SK-N-SH treated with all-trans-retinoic acid at 6 μM for 48 hours (cell line): ENCODE results near the gene LIPN.
A peak's percentile ranks its signal among the peaks of the same experiment; 100 is the strongest.

Experiments used
- ATAC-seq: fragments of 200-7000 bp; cut with Tn5 transposase; 3 replicates; pipeline ENCODE4 v1.9.1; 2020; ENCODE audit warnings: mild to moderate bottlenecking, moderate library complexity
- ARNTL ChIP-seq: fragments of 450-650 bp; formaldehyde crosslinking; IDR thresholded peaks from 2 replicates; pipeline ENCODE4 v1.5.0; 2020; ENCODE audit warnings: low read depth, mild to moderate bottlenecking, moderate library complexity, borderline replicate concordance
- BACH2 ChIP-seq: fragments of 250-450 bp; sonication (Bioruptor Pico); IDR thresholded peaks from 2 replicates; pipeline ENCODE4 v1.9.0; 2021; ENCODE audit warnings: mild to moderate bottlenecking, borderline replicate concordance
- GLIS3 ChIP-seq: fragments of 250-450 bp; sonication (Bioruptor Pico); IDR thresholded peaks from 2 replicates; pipeline ENCODE4 v1.5.0; 2020; ENCODE audit warnings: mild to moderate bottlenecking, moderate library complexity
- ISL1 ChIP-seq: fragments of 250-450 bp; sonication (Bioruptor Pico); IDR thresholded peaks from 2 replicates; pipeline ENCODE4 v2.1.2; 2022; ENCODE audit warnings: mild to moderate bottlenecking, moderate library complexity
- OSR1 ChIP-seq: fragments of 250-450 bp; sonication (Bioruptor Pico); IDR thresholded peaks from 2 replicates; pipeline ENCODE4 v1.8.0; 2022; ENCODE audit warnings: moderate library complexity, mild to moderate bottlenecking, inconsistent platforms
- PPARA ChIP-seq: fragments of 250-450 bp; sonication (Bioruptor Pico); IDR thresholded peaks from 2 replicates; pipeline ENCODE4 v1.5.0; 2020; ENCODE audit warnings: mild to moderate bottlenecking, borderline replicate concordance
- SNAI2 ChIP-seq: fragments of 250-450 bp; sonication (Bioruptor Pico); IDR thresholded peaks from 2 replicates; pipeline ENCODE4 v1.5.0; 2020; ENCODE audit warnings: mild to moderate bottlenecking, moderate library complexity
- TCF4 ChIP-seq: fragments of 250-450 bp; sonication (Bioruptor Pico); IDR thresholded peaks from 2 replicates; pipeline ENCODE4 v1.8.0; 2021; ENCODE audit warnings: mild to moderate bottlenecking, moderate library complexity, borderline replicate concordance
- TOX ChIP-seq: fragments of 250-450 bp; sonication (Bioruptor Pico); IDR thresholded peaks from 2 replicates; pipeline ENCODE4 v1.8.0; 2021; ENCODE audit warnings: mild to moderate bottlenecking, moderate library complexity, borderline replicate concordance
- ZC3H10 ChIP-seq: fragments of 250-450 bp; sonication (Bioruptor Pico); IDR thresholded peaks from 2 replicates; pipeline ENCODE4 v1.5.1; 2021; ENCODE audit warnings: mild to moderate bottlenecking, moderate library complexity
- ZFP3 ChIP-seq: fragments of 250-450 bp; sonication (Bioruptor Pico); IDR thresholded peaks from 2 replicates; pipeline ENCODE4 v1.5.0; 2020; ENCODE audit warnings: mild to moderate bottlenecking, moderate library complexity
- ZFP30 ChIP-seq: fragments of 450-650 bp; formaldehyde crosslinking; IDR thresholded peaks from 2 replicates; pipeline ENCODE4 v1.5.0; 2022; ENCODE audit warnings: mild to moderate bottlenecking, moderate library complexity
- ZNF70 ChIP-seq: fragments of 450-650 bp; formaldehyde crosslinking; IDR thresholded peaks from 2 replicates; pipeline ENCODE4 v1.5.0; 2020; ENCODE audit warnings: mild to moderate bottlenecking, moderate library complexity
- ZNF8 ChIP-seq: fragments of 450-650 bp; formaldehyde crosslinking; IDR thresholded peaks from 2 replicates; pipeline ENCODE4 v1.5.0; 2020; ENCODE audit warnings: mild to moderate bottlenecking, moderate library complexity
- TF ChIP-seq, protein P1 (sequence below): fragments of 250-450 bp; sonication (Bioruptor Pico); IDR thresholded peaks from 2 replicates; pipeline ENCODE4 v1.5.1; 2021; ENCODE audit warnings: mild to moderate bottlenecking, moderate library complexity
- TF ChIP-seq, protein P2 (sequence below): fragments of 250-450 bp; sonication (Bioruptor Pico); IDR thresholded peaks from 2 replicates; pipeline ENCODE4 v1.5.0; 2020; ENCODE audit warnings: mild to moderate bottlenecking, moderate library complexity
- TF ChIP-seq, protein P3 (sequence below): fragments of 250-450 bp; sonication (Bioruptor Pico); IDR thresholded peaks from 2 replicates; pipeline ENCODE4 v1.8.0; 2020; ENCODE audit warnings: mild to moderate bottlenecking, moderate library complexity, borderline replicate concordance
- TF ChIP-seq, protein P4 (sequence below): fragments of 250-450 bp; sonication (Bioruptor Pico); IDR thresholded peaks from 2 replicates; pipeline ENCODE4 v1.8.0; 2021; ENCODE audit warnings: low read depth, mild to moderate bottlenecking, moderate library complexity, borderline replicate concordance
- TF ChIP-seq, protein P5 (sequence below): fragments of 250-450 bp; sonication (Bioruptor Pico); IDR thresholded peaks from 2 replicates; pipeline ENCODE4 v1.5.1; 2020; ENCODE audit warnings: low read depth, mild to moderate bottlenecking, moderate library complexity

The LIPN gene

DNA sequence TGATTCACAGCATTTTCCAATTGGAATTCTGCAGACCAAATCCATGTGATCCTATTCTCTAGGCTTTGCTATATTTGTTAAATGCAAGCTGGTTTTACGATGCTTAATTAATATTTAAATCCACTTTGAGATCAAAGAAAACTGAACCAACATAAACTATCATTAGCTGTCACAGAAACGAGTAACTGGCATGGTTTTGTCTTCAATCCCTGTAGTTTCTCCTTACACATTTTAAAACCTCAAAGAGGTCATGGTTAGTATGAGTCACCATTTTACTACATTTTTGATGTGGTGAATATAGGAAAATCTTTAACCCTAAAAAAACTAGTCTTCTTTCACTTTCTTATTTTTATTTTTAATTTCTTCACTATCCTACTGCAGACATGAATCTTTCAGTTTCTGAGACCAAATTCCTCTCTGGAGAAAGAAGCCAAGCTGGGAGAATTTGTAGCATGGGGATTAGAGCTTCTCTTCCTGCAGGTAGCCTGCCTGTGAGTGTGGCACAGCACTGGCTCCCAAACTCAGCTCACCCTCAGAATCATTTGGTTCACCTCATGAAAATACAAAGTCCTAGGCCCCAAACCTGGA, 34.0 kb downstream of the LIPN start:
- peak; percentile 77 for ATAC-seq
- TF ChIP-seq SNAI2 (CRISPR knock-in tag) (no peak), ZC3H10 (no peak), TOX (CRISPR knock-in tag) (no peak), ISL1 (CRISPR knock-in tag) (no peak), ZFP30 (no peak), PPARA (CRISPR knock-in tag) (no peak), ARNTL (CRISPR knock-in tag) (no peak), OSR1 (no peak), ZFP3 (no peak), ZNF70 (no peak), TCF4 (CRISPR knock-in tag) (no peak), BACH2 (CRISPR knock-in tag) (no peak), ZNF8 (CRISPR knock-in tag) (no peak), GLIS3 (no peak)
- TF ChIP-seq, protein P1, sequence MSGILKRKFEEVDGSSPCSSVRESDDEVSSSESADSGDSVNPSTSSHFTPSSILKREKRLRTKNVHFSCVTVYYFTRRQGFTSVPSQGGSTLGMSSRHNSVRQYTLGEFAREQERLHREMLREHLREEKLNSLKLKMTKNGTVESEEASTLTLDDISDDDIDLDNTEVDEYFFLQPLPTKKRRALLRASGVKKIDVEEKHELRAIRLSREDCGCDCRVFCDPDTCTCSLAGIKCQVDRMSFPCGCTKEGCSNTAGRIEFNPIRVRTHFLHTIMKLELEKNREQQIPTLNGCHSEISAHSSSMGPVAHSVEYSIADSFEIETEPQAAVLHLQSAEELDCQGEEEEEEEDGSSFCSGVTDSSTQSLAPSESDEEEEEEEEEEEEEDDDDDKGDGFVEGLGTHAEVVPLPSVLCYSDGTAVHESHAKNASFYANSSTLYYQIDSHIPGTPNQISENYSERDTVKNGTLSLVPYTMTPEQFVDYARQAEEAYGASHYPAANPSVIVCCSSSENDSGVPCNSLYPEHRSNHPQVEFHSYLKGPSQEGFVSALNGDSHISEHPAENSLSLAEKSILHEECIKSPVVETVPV = no peak
- TF ChIP-seq, protein P2, sequence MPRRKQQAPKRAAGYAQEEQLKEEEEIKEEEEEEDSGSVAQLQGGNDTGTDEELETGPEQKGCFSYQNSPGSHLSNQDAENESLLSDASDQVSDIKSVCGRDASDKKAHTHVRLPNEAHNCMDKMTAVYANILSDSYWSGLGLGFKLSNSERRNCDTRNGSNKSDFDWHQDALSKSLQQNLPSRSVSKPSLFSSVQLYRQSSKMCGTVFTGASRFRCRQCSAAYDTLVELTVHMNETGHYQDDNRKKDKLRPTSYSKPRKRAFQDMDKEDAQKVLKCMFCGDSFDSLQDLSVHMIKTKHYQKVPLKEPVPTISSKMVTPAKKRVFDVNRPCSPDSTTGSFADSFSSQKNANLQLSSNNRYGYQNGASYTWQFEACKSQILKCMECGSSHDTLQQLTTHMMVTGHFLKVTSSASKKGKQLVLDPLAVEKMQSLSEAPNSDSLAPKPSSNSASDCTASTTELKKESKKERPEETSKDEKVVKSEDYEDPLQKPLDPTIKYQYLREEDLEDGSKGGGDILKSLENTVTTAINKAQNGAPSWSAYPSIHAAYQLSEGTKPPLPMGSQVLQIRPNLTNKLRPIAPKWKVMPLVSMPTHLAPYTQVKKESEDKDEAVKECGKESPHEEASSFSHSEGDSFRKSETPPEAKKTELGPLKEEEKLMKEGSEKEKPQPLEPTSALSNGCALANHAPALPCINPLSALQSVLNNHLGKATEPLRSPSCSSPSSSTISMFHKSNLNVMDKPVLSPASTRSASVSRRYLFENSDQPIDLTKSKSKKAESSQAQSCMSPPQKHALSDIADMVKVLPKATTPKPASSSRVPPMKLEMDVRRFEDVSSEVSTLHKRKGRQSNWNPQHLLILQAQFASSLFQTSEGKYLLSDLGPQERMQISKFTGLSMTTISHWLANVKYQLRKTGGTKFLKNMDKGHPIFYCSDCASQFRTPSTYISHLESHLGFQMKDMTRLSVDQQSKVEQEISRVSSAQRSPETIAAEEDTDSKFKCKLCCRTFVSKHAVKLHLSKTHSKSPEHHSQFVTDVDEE (CRISPR knock-in tag) = no peak
- TF ChIP-seq, protein P3, sequence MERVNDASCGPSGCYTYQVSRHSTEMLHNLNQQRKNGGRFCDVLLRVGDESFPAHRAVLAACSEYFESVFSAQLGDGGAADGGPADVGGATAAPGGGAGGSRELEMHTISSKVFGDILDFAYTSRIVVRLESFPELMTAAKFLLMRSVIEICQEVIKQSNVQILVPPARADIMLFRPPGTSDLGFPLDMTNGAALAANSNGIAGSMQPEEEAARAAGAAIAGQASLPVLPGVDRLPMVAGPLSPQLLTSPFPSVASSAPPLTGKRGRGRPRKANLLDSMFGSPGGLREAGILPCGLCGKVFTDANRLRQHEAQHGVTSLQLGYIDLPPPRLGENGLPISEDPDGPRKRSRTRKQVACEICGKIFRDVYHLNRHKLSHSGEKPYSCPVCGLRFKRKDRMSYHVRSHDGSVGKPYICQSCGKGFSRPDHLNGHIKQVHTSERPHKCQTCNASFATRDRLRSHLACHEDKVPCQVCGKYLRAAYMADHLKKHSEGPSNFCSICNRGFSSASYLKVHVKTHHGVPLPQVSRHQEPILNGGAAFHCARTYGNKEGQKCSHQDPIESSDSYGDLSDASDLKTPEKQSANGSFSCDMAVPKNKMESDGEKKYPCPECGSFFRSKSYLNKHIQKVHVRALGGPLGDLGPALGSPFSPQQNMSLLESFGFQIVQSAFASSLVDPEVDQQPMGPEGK (CRISPR knock-in tag) = no peak
- TF ChIP-seq, protein P4, sequence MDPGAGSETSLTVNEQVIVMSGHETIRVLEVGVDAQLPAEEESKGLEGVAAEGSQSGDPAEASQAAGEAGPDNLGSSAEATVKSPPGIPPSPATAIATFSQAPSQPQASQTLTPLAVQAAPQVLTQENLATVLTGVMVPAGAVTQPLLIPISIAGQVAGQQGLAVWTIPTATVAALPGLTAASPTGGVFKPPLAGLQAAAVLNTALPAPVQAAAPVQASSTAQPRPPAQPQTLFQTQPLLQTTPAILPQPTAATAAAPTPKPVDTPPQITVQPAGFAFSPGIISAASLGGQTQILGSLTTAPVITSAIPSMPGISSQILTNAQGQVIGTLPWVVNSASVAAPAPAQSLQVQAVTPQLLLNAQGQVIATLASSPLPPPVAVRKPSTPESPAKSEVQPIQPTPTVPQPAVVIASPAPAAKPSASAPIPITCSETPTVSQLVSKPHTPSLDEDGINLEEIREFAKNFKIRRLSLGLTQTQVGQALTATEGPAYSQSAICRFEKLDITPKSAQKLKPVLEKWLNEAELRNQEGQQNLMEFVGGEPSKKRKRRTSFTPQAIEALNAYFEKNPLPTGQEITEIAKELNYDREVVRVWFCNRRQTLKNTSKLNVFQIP (CRISPR knock-in tag) = no peak

DNA sequence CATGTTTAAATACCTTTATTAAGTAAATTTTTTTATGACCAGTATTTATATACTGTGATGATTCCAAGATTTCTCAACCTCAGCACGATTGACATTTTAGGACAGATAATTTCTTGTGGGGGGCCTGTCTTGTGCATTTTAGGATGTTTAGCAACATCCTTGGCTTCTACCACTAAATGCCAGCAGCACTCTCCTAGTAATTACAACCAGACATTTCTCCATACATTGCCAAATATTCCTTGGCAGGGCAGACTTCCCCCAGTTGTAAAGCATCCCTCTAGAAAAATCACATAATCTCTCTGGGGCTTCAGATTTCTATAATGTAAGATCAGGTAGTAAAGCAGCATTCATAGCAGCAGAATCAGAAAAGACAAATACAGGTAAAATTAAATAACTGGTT, 34.9 kb downstream of the LIPN start:
- TF ChIP-seq, protein P4 (CRISPR knock-in tag) = no peak
- ATAC-seq = peak; percentile 59

DNA sequence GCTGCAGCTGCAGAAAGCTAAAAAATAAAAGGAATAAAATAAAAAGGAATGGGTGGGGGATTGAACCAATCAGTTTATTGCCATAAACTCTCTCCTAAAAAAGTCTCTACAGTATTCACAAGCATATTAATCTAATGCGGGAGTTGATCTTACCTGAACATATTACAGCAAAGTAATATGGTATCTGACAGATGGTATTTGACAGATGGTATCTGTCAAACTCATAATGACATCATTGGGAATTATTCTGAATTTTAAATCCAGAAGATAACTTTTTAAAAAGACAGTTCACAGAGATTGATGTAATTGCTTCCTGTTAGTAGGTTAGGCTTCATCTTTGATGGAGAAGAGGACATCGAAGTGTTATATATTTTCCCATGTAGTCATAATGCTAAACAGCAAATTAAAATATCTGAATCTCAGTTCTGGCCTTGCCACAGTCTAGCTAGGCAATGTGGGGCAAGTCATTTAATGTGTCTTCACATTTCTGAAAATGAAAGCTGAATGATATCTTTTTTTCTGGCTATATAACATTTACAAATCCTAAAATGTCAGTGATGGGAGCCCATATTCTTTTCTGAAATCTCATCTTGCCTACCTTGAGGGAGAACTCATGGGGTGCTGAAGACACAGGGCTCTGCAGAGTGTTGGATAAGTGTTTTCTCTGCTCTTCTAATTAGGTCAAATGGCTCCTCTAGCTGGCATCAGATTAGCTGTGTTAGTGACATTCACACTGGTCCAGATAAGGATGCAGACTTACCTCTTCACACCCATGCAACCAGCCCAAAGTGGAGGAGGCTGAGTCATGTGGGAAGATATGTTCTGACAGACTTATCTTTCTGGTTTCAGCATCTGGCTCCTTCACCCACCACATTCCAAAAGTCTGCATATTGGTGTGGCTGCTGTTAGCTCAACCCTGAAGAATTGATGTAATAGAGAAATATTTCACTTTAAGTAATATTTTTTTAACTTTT, 40.6 kb downstream of the LIPN start:
- ATAC-seq = no peak; the same call in 2 of the 3 replicates

More for the DNA sequence above, 40.6 kb downstream of the LIPN start:
- TF ChIP-seq, protein P5, sequence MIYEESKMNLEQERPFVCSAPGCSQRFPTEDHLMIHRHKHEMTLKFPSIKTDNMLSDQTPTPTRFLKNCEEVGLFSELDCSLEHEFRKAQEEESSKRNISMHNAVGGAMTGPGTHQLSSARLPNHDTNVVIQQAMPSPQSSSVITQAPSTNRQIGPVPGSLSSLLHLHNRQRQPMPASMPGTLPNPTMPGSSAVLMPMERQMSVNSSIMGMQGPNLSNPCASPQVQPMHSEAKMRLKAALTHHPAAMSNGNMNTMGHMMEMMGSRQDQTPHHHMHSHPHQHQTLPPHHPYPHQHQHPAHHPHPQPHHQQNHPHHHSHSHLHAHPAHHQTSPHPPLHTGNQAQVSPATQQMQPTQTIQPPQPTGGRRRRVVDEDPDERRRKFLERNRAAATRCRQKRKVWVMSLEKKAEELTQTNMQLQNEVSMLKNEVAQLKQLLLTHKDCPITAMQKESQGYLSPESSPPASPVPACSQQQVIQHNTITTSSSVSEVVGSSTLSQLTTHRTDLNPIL = peak; percentile 83
- TF ChIP-seq ZFP3 = no peak
- peak; percentile 34; the same call in 1 of the 2 replicates for TF ChIP-seq ISL1 (CRISPR knock-in tag)
